GM18520 (cell line): Measurements from ENCODE around the gene GPATCH8.
"Not testable (repeated sequence)": the region's sequence is repeated elsewhere in the genome, so short reads cannot be mapped to it uniquely, and the experiment has no call there.

Source experiments
- ATAC-seq: cut with Tn5 transposase; IDR thresholded peaks from one replicate; pipeline ENCODE4 v1.9.1; 2021; ENCODE audit not compliant: unreplicated experiment

The GPATCH8 gene

GRCh38 chr17:44378171-44378705 is 125.0 kb downstream of the GPATCH8 start:
- no peak for ATAC-seq

- ATAC-seq, result no peak
Observed at GRCh38 chr17:44376779-44377178, 126.4 kb downstream of the GPATCH8 start.

GRCh38 chr17:44376124-44376523 is 127.1 kb downstream of the GPATCH8 start:
- ATAC-seq, result no peak

- no peak for ATAC-seq
Observed at GRCh38 chr17:44375196-44376017, 127.8 kb downstream of the GPATCH8 start.

- ATAC-seq, result no peak
Observed at GRCh38 chr17:44374306-44375195, 128.7 kb downstream of the GPATCH8 start.

- no peak for ATAC-seq
Observed at GRCh38 chr17:44372036-44372435, 131.2 kb downstream of the GPATCH8 start.

GRCh38 chr17:44369414-44370023 is 133.7 kb downstream of the GPATCH8 start:
- not testable (repeated sequence) for ATAC-seq

GRCh38 chr17:44368391-44369243 is 134.6 kb downstream of the GPATCH8 start:
- ATAC-seq, result not testable (repeated sequence)

GRCh38 chr17:44367231-44367979 is 135.8 kb downstream of the GPATCH8 start:
- ATAC-seq, result no peak

- ATAC-seq, result not testable (repeated sequence)
Observed at GRCh38 chr17:44365051-44365450, 138.2 kb downstream of the GPATCH8 start.

- ATAC-seq, result no peak
Observed at GRCh38 chr17:44363613-44364159, 139.5 kb downstream of the GPATCH8 start, which contains the start of gene FAM171A2. Gene FAM171A2 (minus strand): TSS chr17:44363853. CDS start chr17:44363714, 139 bp downstream.

- no peak for ATAC-seq
Observed at GRCh38 chr17:44362949-44363612, 140.1 kb downstream of the GPATCH8 start.

- no peak for ATAC-seq
Observed at GRCh38 chr17:44362459-44362948, 140.7 kb downstream of the GPATCH8 start.

GRCh38 chr17:44361292-44362260 is 141.6 kb downstream of the GPATCH8 start:
- no peak for ATAC-seq

GRCh38 chr17:44360826-44361225 is 142.4 kb downstream of the GPATCH8 start:
- no peak for ATAC-seq

GRCh38 chr17:44360144-44360533 is 143.1 kb downstream of the GPATCH8 start:
- ATAC-seq, result no peak

- ATAC-seq, result no peak
Observed at GRCh38 chr17:44359458-44360143, 143.6 kb downstream of the GPATCH8 start.
